Calu3 (cell line): ENCODE data around the gene MTMR12. TPM values are rescaled to one million over a fixed set of nuclear protein-coding genes. Genes with fewer than 3 reads are reported as not detected.

ENCODE experiments used
- BruUV-seq: library from RNA; stranded (reverse); fragments of 400-500 nt; replicated peaks from 2 replicates; lab custom pipeline; 2021; lab: Mats Ljungman, UMichigan
- CTCF ChIA-PET: fragments of 300-600 bp; sonication (Branson Sonifier 250); formaldehyde crosslinking; loops from one replicate; lab custom pipeline; 2022; ENCODE audit warnings: antibody characterized with exemption; lab: Charles Lee
- DNase-seq: peaks from one replicate; pipeline ENCODE4 v3.0.0; 2022
- H3K27ac Mint-ChIP-seq: one replicate; pipeline ENCODE4 v1.8.0; 2022; ENCODE audit warnings: mixed read lengths; ENCODE audit not compliant: unreplicated experiment
- H3K27me3 Mint-ChIP-seq: one replicate; pipeline ENCODE4 v1.8.0; 2022; ENCODE audit warnings: mixed read lengths; ENCODE audit not compliant: unreplicated experiment
- H3K36me3 Mint-ChIP-seq: one replicate; pipeline ENCODE4 v1.8.0; 2022; ENCODE audit warnings: mild to moderate bottlenecking, moderate library complexity, mixed read lengths; ENCODE audit not compliant: insufficient read depth, unreplicated experiment
- H3K4me1 Mint-ChIP-seq: one replicate; pipeline ENCODE4 v1.8.0; 2022; ENCODE audit warnings: mild to moderate bottlenecking, low read depth, mixed read lengths; ENCODE audit not compliant: unreplicated experiment
- H3K4me3 Mint-ChIP-seq: one replicate; pipeline ENCODE4 v1.8.0; 2022; ENCODE audit warnings: mild to moderate bottlenecking, low read depth, moderate library complexity, mixed read lengths; ENCODE audit not compliant: unreplicated experiment
- H3K9me3 Mint-ChIP-seq: one replicate; pipeline ENCODE4 v1.8.0; 2022; ENCODE audit warnings: low read depth, mixed read lengths; ENCODE audit not compliant: unreplicated experiment
- intact Hi-C: fragments of 100-400 bp; cut with micrococcal nuclease; formaldehyde crosslinking; loops from one replicate; pipeline ENCODE4 v1.10.0; 2022; ENCODE audit not compliant: unreplicated experiment
- total RNA-seq: library from RNA; stranded (reverse); gene quantifications from 2 replicates; pipeline ENCODE4 v1.2.3, GENCODE V29; 2022
- TF ChIP-seq, protein P1 (sequence below): fragments of 200-600 bp; IDR thresholded peaks from one replicate; pipeline ENCODE4 v1.8.0; 2022; ENCODE audit warnings: antibody characterized with exemption; ENCODE audit not compliant: unreplicated experiment

The MTMR12 gene
- total RNA-seq, 1 experiment from 2014 or later = 42.7 TPM

- TF ChIP-seq, protein P1, sequence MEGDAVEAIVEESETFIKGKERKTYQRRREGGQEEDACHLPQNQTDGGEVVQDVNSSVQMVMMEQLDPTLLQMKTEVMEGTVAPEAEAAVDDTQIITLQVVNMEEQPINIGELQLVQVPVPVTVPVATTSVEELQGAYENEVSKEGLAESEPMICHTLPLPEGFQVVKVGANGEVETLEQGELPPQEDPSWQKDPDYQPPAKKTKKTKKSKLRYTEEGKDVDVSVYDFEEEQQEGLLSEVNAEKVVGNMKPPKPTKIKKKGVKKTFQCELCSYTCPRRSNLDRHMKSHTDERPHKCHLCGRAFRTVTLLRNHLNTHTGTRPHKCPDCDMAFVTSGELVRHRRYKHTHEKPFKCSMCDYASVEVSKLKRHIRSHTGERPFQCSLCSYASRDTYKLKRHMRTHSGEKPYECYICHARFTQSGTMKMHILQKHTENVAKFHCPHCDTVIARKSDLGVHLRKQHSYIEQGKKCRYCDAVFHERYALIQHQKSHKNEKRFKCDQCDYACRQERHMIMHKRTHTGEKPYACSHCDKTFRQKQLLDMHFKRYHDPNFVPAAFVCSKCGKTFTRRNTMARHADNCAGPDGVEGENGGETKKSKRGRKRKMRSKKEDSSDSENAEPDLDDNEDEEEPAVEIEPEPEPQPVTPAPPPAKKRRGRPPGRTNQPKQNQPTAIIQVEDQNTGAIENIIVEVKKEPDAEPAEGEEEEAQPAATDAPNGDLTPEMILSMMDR = no peak
- BruUV-seq = no TSS peak
- H3K36me3 Mint-ChIP-seq = peaks cover 53% of the 10 kb centered on the region
These were observed 38.9 kb downstream of the MTMR12 start for GRCh38 chr5:32273821-32274220.

DNA sequence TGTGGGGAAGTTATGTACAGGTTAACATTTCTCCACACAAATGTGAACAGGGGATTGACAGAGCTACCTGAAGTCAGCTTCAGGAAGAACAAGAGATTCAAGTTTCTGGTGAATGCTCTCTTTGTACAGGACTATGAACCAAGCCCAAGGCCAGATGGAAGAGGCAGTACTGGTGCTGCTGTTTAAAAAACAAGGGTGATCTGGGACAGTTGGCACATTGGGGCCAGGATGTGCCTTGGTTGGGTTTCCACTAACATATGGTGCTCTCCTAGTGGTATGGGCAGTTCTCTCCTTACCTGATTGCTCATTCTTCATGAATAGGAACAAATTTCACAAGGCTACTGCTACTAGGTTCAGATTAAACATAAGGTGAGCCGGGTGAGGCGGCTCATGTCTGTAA, 40.0 kb downstream of the MTMR12 start:
- no peak for DNase-seq
- peaks cover 28% of the 10 kb centered on the region for H3K4me1 Mint-ChIP-seq
- CTCF ChIA-PET = interaction anchor here (0.6 kb wide), 1 partner anchor 442 kb away, joined by 4 read pairs; no protein-coding TSS in a partner anchor
- H3K27me3 Mint-ChIP-seq = no peaks in the 10 kb centered on the region
- H3K27ac Mint-ChIP-seq = no peak overlapping the region
- intact Hi-C loops = no loop called here
- TF ChIP-seq, protein P1 = no peak
- no TSS peak for BruUV-seq
- H3K4me3 Mint-ChIP-seq = no peak overlapping the region
- H3K36me3 Mint-ChIP-seq = peaks cover 50% of the 10 kb centered on the region
- no peaks in the 10 kb centered on the region for H3K9me3 Mint-ChIP-seq

More at GRCh38 chr5:32273821-32274220, 38.9 kb downstream of the MTMR12 start:
- no peaks in the 10 kb centered on the region for H3K27me3 Mint-ChIP-seq
- no peak for DNase-seq
- H3K27ac Mint-ChIP-seq = no peak overlapping the region
- CTCF ChIA-PET = no interaction called here
- H3K9me3 Mint-ChIP-seq = no peaks in the 10 kb centered on the region
- intact Hi-C loops = no loop called here
- H3K4me1 Mint-ChIP-seq = peaks cover 38% of the 10 kb centered on the region
- no peak overlapping the region for H3K4me3 Mint-ChIP-seq

GRCh38 chr5:32270946-32271345, 41.8 kb downstream of the MTMR12 start:
- intact Hi-C loops = no loop called here
- TF ChIP-seq, protein P1 = no peak
- BruUV-seq = no TSS peak
- Mint-ChIP-seq H3K4me3 (no peak overlapping the region), H3K27me3 (no peaks in the 10 kb centered on the region), H3K27ac (no peak overlapping the region), H3K9me3 (no peaks in the 10 kb centered on the region), H3K36me3 (peaks cover 50% of the 10 kb centered on the region), H3K4me1 (peaks cover 21% of the 10 kb centered on the region)
- CTCF ChIA-PET = no interaction called here
- DNase-seq = no peak

GRCh38 chr5:32270178-32270577, 42.6 kb downstream of the MTMR12 start:
- Mint-ChIP-seq H3K9me3 (no peaks in the 10 kb centered on the region), H3K36me3 (peaks cover 46% of the 10 kb centered on the region), H3K27ac (no peak overlapping the region), H3K4me1 (peaks cover 14% of the 10 kb centered on the region), H3K4me3 (no peak overlapping the region), H3K27me3 (no peaks in the 10 kb centered on the region)
- DNase-seq = no peak
- no TSS peak for BruUV-seq
- intact Hi-C loops = no loop called here
- TF ChIP-seq, protein P1 = no peak
- CTCF ChIA-PET = no interaction called here
